ENCODE results near the gene GNB2.
A peak's percentile ranks its signal among the peaks of the same experiment; 100 is the strongest.

Gene GNB2

GRCh38 chr7:100691676-100692577, 18.4 kb downstream of the GNB2 start:
- H3K27me3 ChIP-seq (ENCODE audit: low read depth, low read length), result peaks cover 6% of the 10 kb centered on the region; the same call in 1 of the 2 replicates
- peak overlapping the region; percentile 90 for H3K4me2 ChIP-seq (ENCODE audit: low read length)
- H3K9ac ChIP-seq (ENCODE audit: low read length), result no peak overlapping the region
- peaks cover 17% of the 10 kb centered on the region for H3K36me3 ChIP-seq (replicated peaks; ENCODE audit: low read depth, low read length)
- no peak overlapping the region for H3K27ac ChIP-seq (ENCODE audit: low read length)
- H3K4me3 ChIP-seq (ENCODE audit: low read length), result peak overlapping the region; percentile 84
- H3K9me3 ChIP-seq (ENCODE audit: insufficient read depth, low read length), result no peaks in the 10 kb centered on the region
- peaks cover 34% of the 10 kb centered on the region for H3K4me1 ChIP-seq (ENCODE audit: low read length)
- peaks cover 44% of the 10 kb centered on the region for H4K20me1 ChIP-seq (ENCODE audit: insufficient read depth, low read length)
- TF ChIP-seq CTCF (IDR thresholded peaks at IDR 0.05; ENCODE audit: low read depth, low read length) (peak; percentile 86), EZH2phosphoT487 (IDR thresholded peaks at IDR 0.05; ENCODE audit: low read depth) (no peak)
- no peak overlapping the region for H2AFZ ChIP-seq (ENCODE audit: low read depth, low read length)
- H3K79me2 ChIP-seq (ENCODE audit: low read length), result peaks cover 56% of the 10 kb centered on the region

GRCh38 chr7:100692578-100692961, 19.0 kb downstream of the GNB2 start:
- Histone ChIP-seq H3K27me3 (ENCODE audit: low read depth, low read length) (peaks cover 11% of the 10 kb centered on the region; the same call in 1 of the 2 replicates), H3K36me3 (replicated peaks; ENCODE audit: low read depth, low read length) (peaks cover 12% of the 10 kb centered on the region), H2AFZ (ENCODE audit: low read depth, low read length) (no peak overlapping the region), H3K79me2 (ENCODE audit: low read length) (peaks cover 56% of the 10 kb centered on the region), H3K4me3 (ENCODE audit: low read length) (peak overlapping the region; percentile 84), H4K20me1 (ENCODE audit: insufficient read depth, low read length) (peaks cover 44% of the 10 kb centered on the region), H3K9me3 (ENCODE audit: insufficient read depth, low read length) (no peaks in the 10 kb centered on the region), H3K4me2 (ENCODE audit: low read length) (peak overlapping the region; percentile 90), H3K27ac (ENCODE audit: low read length) (no peak overlapping the region), H3K4me1 (ENCODE audit: low read length) (peaks cover 34% of the 10 kb centered on the region), H3K9ac (ENCODE audit: low read length) (peak overlapping the region; percentile 81)
- TF ChIP-seq EZH2phosphoT487 (IDR thresholded peaks at IDR 0.05; ENCODE audit: low read depth), result no peak
- TF ChIP-seq CTCF (IDR thresholded peaks at IDR 0.05; ENCODE audit: low read depth, low read length), result no peak

GRCh38 chr7:100693312-100694097, 20.0 kb downstream of the GNB2 start:
- H3K9me3 ChIP-seq (ENCODE audit: insufficient read depth, low read length), result no peaks in the 10 kb centered on the region

More at GRCh38 chr7:100693312-100694097, 20.0 kb downstream of the GNB2 start:
- H3K9ac ChIP-seq (ENCODE audit: low read length), result peak overlapping the region; percentile 81
- peak overlapping the region; percentile 84 for H3K4me3 ChIP-seq (ENCODE audit: low read length)
- peaks cover 34% of the 10 kb centered on the region for H3K4me1 ChIP-seq (ENCODE audit: low read length)
- TF ChIP-seq EZH2phosphoT487 (IDR thresholded peaks at IDR 0.05; ENCODE audit: low read depth), result no peak
- TF ChIP-seq CTCF (IDR thresholded peaks at IDR 0.05; ENCODE audit: low read depth, low read length), result no peak
- H2AFZ ChIP-seq (ENCODE audit: low read depth, low read length), result no peak overlapping the region
- peaks cover 40% of the 10 kb centered on the region for H4K20me1 ChIP-seq (ENCODE audit: insufficient read depth, low read length)
- no peak overlapping the region; the same call in 1 of the 2 replicates for H3K27ac ChIP-seq (ENCODE audit: low read length)
- H3K27me3 ChIP-seq (ENCODE audit: low read depth, low read length), result peaks cover 11% of the 10 kb centered on the region; the same call in 1 of the 2 replicates
- peaks cover 52% of the 10 kb centered on the region for H3K79me2 ChIP-seq (ENCODE audit: low read length)
- peak overlapping the region; percentile 90 for H3K4me2 ChIP-seq (ENCODE audit: low read length)
- peaks cover 6% of the 10 kb centered on the region for H3K36me3 ChIP-seq (replicated peaks; ENCODE audit: low read depth, low read length)

Data from OCI-LY3 (cell line).